ENCODE data around the gene RAE1.

DNA sequence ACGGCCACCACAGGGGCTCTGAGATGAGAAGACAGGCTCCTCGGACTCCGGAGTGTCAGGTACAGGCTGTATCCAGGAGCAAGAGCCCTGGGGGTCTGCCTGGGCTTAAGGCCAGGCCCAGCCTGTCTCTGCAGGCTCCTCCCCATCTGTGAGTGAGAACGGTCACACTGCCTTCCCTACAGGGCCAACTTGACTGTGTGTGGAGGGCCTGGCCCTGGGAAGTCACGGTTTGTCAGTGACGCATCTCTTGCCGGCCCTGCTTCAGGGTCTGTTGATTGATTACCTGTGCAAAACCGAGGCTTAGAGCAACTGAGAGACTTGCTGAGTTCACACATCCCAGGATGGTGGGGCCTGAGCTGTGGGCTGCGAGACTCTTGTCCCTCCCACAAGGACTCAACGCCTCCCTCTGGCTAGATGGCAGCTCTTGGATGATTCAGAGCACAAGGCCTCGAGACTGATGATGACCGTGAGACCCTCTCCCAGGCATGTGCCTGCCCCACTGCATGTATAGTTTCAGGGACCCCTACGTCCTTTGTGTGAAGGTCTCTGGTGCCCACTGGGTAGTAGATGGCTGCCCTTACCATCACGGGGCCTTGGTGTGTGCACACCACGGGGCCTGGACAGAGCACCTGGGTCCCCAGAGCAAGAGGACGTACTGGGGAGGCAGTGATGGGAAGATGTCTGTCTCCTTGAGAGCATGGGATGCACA is 46.1 kb downstream of the RAE1 start:
- TF ChIP-seq, protein P1, sequence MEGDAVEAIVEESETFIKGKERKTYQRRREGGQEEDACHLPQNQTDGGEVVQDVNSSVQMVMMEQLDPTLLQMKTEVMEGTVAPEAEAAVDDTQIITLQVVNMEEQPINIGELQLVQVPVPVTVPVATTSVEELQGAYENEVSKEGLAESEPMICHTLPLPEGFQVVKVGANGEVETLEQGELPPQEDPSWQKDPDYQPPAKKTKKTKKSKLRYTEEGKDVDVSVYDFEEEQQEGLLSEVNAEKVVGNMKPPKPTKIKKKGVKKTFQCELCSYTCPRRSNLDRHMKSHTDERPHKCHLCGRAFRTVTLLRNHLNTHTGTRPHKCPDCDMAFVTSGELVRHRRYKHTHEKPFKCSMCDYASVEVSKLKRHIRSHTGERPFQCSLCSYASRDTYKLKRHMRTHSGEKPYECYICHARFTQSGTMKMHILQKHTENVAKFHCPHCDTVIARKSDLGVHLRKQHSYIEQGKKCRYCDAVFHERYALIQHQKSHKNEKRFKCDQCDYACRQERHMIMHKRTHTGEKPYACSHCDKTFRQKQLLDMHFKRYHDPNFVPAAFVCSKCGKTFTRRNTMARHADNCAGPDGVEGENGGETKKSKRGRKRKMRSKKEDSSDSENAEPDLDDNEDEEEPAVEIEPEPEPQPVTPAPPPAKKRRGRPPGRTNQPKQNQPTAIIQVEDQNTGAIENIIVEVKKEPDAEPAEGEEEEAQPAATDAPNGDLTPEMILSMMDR (IDR thresholded peaks at IDR 0.05) = no peak
- TF ChIP-seq POLR2A (IDR thresholded peaks at IDR 0.05) = no peak

Measured in testis (tissue), 2 donors.